H54 (cell line): ENCODE data around the gene FJX1.
"Not testable (repeated sequence)": the region's sequence is repeated elsewhere in the genome, so short reads cannot be mapped to it uniquely, and the experiment has no call there.

Experiments
- DNase-seq: peaks from one replicate; pipeline ENCODE4 v3.0.0; 2011; ENCODE audit warnings: low spot score, mixed read lengths; ENCODE audit not compliant: insufficient read length
- FAIRE-seq: peaks from 3 replicates; lab custom pipeline; 2011; peaks lifted over from hg19 to GRCh38; lab: Jason Lieb, UNC
- POLR2A ChIP-seq: IDR thresholded peaks from 2 replicates; pipeline ENCODE4 v1.6.1; 2011; ENCODE audit warnings: low read depth, mild to moderate bottlenecking, low read length

FJX1 gene

DNA sequence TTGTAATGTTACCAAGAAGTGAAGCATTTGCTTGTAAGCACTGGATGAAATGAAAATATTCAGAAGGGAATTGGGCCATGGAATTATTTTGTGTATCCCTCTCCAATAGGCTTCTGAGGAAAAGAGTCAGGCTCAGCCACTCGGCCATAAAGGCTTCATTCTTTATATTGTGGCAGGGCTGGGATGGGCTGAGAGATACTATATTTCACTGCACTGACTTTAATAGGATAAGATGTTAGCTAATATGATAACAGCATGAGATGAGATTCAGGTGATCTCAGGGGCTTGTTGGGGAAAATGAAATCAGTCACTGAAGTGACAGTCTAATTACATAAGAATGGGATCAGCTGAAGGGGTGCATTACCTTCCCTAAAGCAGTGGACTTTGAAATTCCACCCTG lies 37.0 kb downstream of the FJX1 start:
- FAIRE-seq, result no peak
- TF ChIP-seq POLR2A, result no peak
- DNase-seq, result no peak

DNA sequence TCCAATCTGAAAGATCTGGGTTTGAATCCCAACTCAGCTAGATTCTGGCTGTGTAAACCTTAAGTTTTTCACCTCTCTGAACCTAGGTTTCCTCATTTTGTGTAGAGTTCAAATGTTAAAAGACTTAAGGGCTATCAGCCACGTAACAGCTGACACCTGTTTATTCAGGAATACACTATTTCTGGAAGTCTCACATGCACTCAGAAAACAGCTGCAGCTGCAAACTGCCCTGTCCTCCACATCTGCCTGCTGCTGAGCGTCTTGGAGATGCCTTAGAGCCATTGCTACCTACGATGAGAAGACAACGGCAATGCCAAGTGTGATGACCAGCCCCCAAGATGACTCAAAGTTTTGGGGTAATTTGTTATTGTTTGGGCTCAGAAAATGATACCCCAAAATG lies 37.6 kb downstream of the FJX1 start:
- TF ChIP-seq POLR2A, result no peak
- no peak for FAIRE-seq
- DNase-seq, result no peak

DNA sequence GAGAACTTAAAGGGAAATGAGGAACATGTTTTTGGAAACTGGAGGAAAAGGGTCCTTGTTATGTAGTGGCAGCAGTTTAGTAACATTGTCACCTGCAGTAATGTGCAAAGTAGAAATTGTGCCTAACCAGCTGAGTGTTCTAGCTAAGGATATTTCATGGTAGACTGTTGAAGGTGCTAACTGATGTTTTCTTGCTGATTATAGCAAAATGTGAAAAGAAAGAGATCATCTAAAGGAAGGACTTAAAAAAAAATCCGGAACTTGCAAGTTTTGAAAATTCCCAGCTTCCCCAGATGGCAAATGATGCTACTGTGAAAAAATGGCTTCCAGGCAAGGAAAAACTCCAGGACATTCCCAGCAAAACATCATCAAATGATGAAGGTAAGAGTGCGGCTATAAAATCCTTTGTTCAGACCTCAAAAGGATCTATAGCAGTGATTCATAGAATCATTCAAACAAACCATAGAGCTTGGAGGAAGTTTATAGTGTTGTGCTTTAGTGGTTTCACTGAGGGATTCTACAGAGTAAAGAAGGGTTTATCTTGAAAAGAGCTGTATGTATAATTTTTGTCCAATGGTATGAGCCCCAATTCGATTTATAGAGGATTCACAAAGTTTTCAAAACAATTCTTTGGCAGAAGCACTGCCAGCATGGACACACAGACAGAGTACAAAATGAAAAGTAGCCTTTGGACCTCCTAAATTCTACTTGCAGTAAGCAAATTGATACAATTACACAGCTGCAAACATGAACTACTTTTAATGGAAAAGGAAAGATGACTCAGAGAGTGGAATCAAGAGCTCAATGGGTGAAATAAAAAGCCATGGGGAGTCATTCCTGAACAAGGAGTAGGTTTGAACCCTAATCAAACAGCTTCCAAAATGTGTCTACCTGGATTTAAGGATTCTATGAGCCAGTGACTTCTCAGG lies 40.0 kb downstream of the FJX1 start:
- FAIRE-seq (no peak), DNase-seq (no peak)
- TF ChIP-seq POLR2A, result no peak

DNA sequence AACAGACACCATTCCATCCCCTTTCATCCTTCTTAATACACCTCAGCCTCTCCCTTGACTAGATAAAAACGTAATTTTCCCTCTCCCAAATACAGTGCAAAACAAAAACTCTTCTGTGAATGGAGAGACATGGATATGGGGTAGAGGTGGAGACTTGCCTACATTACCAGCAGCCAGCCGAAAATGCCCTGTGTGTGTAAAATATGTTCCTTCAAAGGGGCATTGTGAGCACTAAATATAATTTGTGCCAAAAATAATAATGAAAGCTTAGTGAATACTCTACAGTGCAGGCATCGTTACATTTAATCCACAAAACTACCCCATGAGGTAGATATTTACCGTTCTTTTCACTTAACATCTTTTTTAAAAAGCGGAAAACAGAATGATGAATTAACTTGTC lies 43.3 kb downstream of the FJX1 start:
- FAIRE-seq, result no peak
- no peak for TF ChIP-seq POLR2A
- DNase-seq, result no peak

DNA sequence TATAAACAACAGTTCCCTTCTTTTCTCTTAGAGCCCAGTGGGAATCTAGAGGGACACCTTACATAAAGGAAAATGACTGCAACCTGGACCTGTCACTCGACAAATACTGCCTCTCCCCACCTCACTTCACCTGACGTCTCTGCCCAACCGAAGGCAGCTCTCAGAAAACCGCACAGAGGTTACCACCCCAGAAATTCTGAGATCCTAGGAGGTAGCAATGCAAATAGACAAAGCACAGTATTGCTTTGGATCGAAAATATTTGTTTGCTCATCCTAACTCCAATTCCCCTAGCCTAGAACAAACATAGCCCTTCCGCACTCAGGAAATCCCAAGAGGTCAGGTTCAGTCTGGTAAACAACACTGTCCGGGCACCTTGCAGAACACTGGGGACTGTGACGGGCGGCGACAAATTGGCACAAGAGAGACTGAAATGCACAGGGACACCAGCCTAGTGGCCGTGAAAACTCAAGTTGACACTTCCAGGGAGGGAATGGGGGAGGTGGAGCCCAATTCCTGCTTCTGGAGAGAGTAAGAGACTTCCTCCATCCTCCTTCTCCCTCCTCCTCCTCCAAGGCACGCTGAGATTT lies 43.9 kb downstream of the FJX1 start:
- no peak for TF ChIP-seq POLR2A
- FAIRE-seq, result no peak
- DNase-seq, result no peak

- FAIRE-seq (no peak), DNase-seq (peak; percentile 74)
- TF ChIP-seq POLR2A, result peak; percentile 60
Measured at GRCh38 chr11:35662649-35663407, 44.6 kb downstream of the FJX1 start, which contains the start of gene TRIM44. TRIM44 (plus strand) TSS chr11:35662775; CDS start chr11:35663112, 337 bp downstream.

DNA sequence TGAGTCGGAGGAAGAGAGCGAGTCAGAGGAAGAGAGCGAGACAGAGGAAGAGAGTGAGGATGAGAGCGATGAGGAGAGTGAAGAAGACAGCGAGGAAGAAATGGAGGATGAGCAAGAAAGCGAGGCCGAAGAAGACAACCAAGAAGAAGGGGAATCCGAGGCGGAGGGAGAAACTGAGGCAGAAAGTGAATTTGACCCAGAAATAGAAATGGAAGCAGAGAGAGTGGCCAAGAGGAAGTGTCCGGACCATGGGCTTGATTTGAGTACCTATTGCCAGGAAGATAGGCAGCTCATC lies 45.1 kb downstream of the FJX1 start:
- DNase-seq (no peak), FAIRE-seq (no peak)
- TF ChIP-seq POLR2A, result no peak

DNA sequence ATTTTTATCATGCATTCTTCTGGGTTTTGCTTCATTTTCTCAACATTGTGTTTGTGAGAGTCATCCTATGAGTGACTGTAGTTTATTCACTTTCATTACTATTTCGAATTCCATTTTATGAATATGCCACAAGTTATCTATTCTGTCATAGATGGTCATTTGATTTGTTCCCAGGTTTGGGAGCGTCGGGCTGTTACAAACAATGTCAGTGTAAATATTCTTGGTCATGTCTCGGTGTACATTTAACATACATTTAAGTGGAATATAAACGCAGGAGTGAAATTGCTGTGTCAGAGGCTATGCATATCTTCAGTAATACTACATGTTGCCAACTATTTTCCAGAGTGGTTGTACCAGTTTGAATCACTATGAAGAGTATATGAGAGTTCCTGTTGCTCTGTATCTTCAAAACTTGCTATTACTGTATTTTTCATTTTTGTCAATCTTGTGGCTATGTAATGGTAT lies 46.7 kb downstream of the FJX1 start:
- no peak for FAIRE-seq
- TF ChIP-seq POLR2A, result no peak
- no peak for DNase-seq

GRCh38 chr11:35667257-35667656 lies 49.0 kb downstream of the FJX1 start:
- DNase-seq (no peak), FAIRE-seq (no peak)
- TF ChIP-seq POLR2A, result no peak

DNA sequence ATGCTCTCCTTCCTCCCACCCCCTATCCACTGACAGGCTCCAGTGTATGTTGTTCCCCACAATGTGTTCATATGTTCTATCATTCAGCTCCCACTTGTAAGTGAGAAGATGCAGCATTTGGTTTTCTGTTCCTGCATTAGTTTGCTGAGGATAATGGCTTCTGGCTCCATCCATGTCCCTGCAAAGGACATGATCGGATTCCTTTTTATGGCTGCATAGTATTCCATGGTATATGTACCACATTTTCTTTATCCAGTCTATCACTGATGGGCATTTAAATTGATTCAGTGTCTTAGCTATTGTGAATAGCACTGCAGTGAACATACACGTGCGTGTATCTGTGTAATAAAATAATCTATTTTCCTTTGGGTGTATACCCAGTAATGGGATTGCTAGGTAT lies 50.1 kb downstream of the FJX1 start:
- not testable (repeated sequence) for FAIRE-seq, DNase-seq
